Measurements from ENCODE around the gene AKNA.
A peak's percentile ranks its signal among the peaks of the same experiment; 100 is the strongest.

Gene AKNA, protein sequence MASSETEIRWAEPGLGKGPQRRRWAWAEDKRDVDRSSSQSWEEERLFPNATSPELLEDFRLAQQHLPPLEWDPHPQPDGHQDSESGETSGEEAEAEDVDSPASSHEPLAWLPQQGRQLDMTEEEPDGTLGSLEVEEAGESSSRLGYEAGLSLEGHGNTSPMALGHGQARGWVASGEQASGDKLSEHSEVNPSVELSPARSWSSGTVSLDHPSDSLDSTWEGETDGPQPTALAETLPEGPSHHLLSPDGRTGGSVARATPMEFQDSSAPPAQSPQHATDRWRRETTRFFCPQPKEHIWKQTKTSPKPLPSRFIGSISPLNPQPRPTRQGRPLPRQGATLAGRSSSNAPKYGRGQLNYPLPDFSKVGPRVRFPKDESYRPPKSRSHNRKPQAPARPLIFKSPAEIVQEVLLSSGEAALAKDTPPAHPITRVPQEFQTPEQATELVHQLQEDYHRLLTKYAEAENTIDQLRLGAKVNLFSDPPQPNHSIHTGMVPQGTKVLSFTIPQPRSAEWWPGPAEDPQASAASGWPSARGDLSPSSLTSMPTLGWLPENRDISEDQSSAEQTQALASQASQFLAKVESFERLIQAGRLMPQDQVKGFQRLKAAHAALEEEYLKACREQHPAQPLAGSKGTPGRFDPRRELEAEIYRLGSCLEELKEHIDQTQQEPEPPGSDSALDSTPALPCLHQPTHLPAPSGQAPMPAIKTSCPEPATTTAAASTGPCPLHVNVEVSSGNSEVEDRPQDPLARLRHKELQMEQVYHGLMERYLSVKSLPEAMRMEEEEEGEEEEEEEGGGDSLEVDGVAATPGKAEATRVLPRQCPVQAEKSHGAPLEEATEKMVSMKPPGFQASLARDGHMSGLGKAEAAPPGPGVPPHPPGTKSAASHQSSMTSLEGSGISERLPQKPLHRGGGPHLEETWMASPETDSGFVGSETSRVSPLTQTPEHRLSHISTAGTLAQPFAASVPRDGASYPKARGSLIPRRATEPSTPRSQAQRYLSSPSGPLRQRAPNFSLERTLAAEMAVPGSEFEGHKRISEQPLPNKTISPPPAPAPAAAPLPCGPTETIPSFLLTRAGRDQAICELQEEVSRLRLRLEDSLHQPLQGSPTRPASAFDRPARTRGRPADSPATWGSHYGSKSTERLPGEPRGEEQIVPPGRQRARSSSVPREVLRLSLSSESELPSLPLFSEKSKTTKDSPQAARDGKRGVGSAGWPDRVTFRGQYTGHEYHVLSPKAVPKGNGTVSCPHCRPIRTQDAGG (N-terminal part only)

DNA sequence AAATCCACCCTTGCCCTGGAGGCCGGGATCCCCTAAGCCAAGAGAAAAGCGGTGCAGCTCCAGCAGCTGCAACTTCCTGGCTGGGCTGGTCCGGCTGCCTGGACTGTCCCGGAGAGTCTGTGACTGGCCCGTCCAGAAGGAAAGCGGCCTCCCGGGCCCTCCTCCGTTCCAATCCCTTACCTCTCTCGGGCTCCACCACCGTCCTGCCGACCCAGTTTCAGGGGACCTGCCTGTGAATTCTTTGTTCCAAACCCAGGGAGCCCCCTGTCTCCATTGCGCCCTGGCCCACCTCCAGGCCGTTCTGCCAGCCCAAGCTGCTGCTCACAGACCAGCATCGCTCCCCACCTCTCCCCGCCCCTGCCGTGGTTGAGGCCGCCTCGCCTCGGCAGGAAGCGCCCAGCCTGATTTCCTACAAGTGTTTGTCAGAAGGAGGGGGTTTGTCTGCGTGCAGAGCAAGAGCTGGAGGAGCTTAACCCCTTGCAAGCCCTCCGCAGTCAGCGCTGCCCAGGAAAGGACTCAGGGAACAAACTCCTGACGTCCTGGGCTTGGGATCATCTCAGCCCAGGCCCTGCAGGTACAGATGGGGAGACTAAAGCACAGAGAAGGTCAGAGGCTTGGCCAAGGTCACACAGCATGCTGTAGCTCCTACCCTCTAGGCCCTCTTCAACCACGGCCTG lies at the start of gene AKNA:
AKNA (minus strand) TSS at position 303 of the 677 bp plus-strand sequence. CDS start 6,649 bp downstream, outside the sequence.
- peak; percentile 82 for DNase-seq

DNA sequence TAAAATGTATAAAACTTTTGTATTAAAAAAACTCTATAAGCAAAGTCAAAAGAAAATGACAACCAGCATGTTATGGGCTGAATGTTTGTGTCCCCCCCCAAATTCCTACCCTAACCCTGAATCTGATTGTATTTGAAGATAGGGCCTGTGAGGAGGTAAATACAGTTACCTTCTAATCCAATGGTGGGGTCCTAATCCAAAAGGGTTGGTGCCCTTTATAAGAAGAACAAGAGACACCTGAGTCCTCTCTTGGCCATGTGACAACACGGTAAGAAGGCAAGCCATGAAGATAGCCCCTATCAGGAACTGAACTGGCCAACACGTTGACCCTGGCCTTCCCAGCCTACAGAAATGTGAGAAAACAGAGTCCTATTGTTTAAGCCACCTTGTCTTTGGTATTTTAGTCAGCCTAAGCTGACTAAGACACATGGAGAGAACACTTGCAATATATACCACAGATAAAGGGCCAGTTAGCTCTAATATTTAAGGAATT lies 49.7 kb upstream of the AKNA start:
- DNase-seq = no peak

DNA sequence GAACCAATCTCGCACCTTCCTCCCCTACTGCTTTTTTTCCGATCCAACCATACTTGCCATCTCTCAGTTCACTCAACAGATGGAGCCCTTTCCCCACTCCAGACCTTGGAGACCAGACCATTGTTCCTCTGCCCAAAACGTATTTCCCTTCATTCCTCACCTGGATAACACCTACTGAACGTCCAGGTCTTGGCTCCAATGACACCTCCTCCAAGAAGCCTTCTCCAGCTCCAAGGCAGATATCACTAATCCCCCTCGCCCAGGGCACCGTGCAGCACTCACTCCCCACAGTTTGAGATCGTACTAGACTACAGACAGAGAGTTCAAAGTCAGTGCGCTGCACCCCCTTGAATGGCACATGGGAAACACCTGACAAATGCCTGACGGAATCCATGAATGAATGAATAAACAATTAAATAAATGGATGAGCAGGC lies 47.1 kb upstream of the AKNA start:
- DNase-seq = no peak

DNA sequence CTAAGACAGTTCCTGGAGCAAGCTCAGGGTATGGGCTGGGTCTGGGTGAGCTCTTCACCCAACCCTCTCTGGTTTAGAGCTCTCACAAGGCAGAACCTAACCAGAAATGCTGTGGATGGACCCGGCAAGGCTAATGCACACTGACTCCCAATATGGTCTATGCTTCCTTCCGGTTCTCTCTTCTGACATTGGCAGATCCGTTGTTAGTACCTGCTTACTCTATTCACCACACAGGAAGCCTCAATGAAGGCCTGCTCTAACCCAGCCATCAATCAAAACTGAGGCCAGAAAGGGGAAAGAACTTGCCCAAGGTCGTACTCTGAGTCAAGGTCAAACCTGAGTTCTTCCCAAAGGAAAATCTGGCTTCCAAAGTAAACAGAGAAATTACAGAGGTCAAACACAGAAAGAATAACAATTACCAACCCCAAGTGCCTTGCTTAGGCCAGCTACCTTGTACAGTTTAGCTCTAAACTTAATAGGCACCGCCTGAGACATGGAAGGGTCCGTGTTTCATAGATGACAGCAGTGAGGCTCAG lies 46.0 kb upstream of the AKNA start:
- DNase-seq = no peak

DNA sequence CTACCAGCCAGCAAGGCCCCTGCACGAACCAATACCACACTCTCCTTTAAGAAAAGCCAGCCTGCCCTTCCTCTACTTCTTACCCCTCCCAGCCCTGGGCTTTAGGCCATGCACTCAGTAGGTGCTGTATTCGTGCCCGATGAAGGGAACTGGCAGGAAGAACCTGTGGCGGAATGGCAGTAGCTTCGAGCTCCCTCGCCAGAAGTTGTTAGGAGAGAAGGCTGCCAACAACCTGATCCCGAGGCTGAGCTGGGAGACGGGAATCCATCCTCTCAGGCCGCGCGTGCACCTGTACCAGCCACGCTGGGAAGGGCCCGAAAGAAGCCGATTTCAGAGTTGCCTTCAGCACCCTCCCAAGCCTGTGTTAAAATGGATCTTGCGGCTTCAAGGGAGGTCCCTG lies 45.3 kb upstream of the AKNA start:
- DNase-seq = no peak

DNA sequence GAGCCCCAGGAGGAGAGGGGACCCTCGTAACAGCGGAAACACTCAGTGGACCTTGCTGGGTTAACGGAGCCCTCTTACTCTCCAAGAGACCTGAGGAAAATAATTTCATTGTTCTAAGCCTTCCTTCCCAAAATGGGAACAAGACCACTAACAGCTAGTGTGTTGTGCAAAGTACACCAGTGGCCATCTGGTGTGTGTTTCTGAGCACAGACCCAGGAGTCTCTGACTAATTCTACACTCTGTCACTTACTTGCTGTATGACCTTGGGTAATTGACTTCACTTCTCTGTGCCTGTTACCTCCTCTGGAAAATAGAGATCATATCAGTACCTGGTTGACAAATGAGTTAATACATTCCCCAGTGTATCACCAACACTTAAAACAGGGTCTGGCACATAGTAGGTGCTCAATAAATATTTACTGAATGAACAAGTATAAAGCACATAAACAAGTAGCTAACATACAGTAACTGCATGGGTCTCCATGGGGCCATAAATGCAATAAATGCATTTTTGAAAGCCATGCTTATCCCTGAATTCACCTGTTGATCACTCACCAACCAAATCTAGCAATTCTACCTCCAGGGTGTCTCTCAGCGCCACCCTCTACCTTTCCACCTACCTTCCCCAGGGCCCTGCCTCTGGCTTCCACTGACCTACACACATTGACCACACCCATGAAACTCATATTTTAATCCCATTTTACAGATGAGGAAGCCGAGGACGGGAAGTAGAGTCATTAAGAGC lies 44.7 kb upstream of the AKNA start:
- DNase-seq = no peak

DNA sequence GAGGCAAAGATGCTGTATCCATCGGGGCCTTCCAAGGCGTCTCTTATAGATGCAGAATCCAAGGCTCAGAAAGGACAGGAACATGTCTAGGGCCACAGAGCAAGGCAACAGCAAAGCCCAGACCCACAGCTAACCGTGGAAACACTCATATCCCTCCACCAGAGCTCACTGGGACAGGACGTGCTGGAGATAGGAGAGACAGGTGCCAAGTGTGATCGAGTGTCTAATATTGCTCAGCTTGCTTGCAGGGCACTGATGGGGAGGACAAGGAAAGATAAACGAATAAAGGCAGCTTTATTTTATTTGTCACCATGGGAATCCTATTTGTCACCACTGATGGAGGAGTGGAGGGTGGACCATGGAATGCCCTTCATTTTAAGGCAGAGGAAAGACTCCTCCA lies 44.0 kb upstream of the AKNA start:
- no peak for DNase-seq

DNA sequence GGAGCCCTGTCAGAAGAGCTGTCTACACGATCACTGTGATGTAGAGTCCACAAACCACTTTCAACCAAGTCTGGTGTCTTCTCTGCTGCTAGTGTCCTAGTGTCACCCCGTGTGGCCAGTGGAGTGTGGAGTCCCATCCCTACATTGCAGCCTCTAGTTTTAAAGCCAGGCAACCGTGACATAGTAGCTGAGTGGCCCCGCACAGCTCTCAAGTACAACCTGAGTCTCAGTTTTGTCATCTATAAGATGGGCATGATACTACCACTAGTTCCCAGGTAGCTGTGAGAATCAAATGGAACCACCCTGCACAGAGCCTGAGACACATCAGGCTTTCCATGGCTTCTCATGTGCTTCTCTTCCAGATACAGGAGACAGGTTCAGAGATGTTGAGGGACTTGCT lies 43.2 kb upstream of the AKNA start:
- DNase-seq = no peak

DNA sequence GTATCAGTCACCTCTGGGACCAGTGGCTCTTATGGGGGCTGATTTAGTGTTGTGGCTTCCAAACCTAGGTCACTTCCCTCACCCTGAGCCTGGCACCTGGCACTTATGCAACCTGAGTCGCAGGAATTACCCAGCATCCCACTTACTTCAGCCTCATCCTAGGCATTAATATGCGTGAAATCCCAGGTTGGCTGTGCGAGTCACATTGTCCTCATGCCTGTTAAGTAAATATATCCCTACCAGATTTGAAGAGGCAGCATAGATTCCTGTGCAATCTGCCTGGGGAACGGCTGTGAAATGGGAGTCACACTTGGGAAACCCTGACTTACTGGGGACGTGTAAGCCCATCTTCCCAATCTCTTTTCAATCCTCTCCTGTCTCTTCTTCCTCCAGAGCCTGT lies 42.7 kb upstream of the AKNA start:
- DNase-seq = no peak

DNA sequence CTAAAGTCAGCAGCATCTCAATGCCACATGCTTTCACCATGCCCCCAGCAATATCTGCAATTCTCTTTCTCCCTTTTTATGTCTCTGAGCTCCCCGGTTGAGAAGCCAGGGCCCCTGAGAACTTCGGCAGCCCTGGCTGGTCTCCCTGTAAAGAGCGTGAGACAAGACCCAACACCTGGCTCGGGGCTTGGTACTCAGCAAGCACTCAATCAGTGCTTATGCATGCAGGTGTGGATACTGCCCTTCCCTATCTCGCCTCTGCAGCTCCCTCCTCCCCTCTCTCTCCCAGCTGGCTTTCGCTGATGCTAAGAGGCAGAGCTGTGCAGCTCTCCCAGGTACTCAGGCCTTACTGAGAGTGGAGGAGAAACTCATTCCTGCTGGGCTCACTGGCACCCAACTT lies 41.7 kb upstream of the AKNA start:
- DNase-seq = no peak

DNA sequence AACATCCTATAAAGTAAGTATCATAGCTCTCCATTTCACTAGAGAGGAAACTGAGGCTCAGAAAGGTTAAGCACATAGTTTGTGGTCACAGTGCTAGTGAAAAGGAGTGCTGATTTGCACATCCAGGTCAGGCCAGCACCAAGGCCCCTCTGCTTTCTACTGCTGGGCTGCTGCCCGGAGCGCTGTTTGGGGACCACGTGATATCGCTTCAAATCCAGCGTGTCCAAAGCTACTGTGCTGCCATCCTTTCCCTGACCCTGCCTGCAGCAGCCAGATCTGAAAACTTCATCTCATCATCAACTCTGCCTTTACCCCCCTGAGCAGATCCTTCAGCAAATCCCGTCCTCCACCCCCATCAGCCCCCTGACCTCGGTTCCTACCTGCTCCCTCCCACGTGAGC lies 40.7 kb upstream of the AKNA start:
- DNase-seq = no peak

DNA sequence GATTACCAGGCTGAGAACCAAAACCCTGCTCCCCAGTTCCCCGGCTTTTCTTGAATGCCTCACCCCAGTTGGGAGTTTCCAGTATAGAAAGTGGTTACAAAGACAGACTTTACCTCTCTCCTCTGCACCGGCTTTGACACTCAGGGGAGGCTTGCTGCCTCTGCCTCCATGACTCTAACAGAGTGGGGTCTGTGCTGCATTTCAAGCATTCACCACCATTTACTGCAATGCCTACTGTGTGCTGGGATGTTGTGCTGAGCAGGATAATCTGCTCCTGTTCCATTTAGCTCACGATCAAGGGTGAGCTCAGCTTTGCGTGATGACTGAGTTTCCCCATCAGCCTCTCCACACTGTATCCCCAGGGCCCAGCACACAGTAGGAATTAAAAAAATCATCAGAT lies 39.9 kb upstream of the AKNA start:
- no peak for DNase-seq

DNA sequence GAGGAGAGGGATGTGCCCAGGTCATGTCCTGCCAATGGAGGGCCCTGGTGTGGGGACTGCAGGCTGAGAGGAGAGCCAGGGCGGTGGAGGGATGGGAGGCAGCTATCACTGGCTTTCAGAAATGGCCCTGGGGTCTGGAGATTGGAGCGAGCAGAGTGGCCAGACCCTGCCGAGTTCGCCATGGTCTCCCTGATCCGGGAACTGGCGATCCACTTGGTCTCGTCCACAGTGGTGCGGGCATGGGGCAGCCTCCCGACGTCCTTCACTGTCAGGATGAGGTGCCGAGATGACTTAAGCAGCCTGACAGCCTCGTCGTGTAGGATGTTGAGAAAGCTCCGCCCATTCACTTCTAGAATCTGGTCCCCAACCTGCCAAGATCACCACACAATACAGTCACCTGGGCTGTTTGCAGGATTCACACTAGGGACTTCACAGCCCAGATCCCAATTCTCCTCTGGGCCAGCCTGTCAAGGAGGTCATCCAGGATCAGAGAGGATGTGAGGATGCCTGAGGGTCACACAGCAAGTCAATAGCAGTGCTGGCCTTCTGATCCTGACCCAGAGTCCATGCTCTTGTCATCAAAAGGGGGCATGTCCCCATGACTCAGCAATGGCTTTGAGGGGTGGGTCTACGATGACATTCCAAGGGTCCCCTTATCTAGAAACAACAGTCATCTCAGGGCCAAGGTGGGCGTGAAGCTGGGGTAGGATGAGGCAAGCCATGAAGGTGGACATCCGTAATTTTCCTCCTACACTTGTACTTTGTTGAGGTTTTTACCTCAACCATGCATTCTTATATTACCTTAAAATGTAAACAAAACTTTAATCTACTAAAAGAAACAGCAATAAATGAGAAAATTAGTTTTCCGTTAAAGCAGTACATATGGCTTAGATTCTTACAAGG lies 38.5 kb upstream of the AKNA start:
- DNase-seq = no peak

DNA sequence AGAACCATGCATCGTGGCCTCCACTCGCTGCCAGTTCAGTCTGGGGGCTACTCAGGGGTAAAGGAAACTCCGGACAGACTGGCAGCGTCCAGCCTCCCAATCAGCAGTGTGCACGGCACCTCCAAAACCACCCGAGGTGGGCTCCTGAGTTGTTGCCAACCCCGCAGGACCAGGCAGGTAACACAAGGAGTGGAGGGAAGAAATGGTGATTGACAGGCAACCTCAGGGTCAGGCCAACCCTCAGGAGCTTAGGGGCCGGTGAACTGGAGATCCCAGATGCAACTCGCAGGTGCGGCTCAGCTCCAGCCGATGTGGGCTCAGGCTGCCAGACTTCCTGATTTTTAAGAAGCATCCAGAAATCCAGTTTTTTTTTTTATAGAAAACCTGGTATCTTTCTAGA lies 37.3 kb upstream of the AKNA start:
- DNase-seq = no peak

DNA sequence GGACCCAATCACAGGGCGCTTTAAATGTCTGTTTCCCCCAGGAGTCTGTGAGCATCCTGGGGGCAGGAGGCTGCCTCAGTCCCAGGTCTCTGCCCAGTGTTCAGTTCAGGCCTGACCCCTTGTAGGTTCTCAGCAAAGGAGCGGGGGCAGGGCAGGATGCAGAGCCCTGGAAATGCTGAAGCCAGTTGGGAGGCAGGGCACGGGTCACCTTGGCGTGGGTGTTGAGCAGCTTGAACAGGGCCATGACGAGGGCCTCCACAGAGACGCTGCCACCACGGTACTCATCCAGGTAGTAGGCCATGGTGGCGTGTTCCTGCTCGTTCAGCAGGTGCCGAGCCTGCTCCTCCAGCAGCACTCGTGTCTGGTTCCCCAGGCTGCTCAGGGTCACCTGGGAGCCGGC lies 36.3 kb upstream of the AKNA start:
- DNase-seq = no peak

DNA sequence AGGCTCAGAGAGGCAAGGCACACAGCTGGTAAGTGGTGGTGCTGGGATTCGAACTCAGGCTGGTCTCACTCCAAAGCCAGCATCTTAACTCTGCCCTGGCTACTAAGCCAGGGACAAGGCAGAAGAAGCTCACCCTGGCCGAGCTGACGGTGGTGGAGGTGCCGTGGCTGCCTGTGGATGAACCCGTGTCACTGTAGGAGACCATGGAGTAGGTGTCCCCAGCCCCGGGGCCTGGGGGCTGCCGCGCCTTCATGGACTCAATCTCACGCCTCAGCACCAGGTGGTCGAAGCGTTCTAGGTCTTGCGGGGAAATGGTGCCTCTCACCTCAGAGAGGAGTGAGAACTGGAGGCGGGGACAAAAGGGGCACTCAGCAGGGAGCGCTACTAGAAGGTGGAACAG lies 35.4 kb upstream of the AKNA start:
- DNase-seq = no peak

DNA sequence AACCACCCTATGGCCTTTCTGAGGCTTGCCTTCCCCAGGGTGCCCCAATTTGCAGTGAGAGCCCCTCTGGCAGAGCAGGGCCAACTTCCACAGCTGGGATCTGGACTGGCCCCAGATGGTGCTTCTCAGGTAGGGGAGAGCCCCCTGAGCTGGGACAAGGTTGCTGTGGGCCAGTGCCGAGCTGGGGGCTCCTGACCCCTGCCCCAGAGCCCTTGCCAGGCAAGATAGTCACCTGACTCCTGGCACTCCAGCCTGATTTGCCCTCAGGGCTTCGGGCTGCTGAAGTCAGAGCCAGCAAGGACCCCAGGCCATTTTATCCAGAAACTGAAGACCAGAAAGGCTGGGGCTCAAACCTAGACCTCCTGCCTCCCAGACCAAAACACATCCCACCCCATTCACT lies 33.4 kb upstream of the AKNA start:
- no peak for DNase-seq

DNA sequence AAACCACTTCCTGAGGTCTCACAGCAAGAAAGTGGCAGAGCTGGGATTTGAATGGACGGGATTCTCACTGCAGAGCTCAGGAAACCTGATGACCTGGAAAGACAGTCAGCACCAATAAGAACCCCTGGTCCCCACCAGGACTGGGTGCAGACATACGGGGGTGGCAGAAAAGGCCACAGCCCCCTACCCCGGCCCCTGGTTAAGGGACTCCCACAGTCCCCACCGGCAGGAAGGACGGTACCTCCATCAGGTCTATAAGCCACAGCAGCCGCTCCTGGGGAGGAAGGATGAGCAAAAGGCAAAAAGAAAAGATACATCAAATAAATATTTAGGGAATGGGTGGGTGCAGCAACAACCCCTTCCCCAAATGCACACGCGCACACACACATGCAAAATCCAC lies 32.0 kb upstream of the AKNA start:
- no peak for DNase-seq

DNA sequence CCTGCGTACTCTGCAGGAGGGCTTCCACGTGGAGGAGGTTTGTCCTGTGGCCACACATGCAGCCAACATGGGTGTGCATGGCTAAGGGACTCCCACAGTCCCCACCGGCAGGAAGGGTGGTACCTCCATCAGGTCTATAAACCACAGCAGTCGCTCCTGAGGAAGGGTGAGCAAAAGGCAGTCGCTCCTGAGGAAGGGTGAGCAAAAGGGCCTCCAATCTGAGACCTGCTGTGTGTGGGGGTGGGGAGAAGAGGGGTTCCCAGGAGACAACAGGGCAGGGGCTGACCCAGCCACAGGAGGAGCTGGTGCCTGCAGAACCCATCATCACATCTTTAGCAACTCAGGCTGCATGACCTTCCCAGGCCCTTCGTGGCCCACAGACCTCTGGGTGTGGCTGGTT lies 30.3 kb upstream of the AKNA start:
- no peak for DNase-seq

DNA sequence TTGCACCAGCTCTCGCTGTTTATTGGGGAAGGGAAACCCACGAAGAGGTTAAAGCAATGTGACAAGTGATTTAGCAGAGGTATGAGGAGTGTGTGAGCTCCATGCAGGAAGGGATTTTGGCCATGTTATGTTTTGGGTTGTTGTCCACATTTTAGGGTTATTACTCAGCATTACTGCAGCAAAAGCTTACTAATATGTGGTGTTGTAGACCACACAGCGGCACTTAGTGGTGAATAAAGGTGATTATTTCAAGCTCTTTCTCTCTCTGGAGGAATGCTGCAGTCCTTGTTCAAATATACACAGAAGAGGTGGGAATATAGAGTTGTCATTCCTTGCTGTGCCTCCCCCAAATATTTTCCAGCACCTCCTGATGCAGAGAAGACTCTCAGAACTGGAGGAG lies 29.7 kb upstream of the AKNA start:
- DNase-seq = no peak
